Measurements from ENCODE around the gene DAAM2. TPM values are rescaled to one million over a fixed set of nuclear protein-coding genes. Genes with fewer than 3 reads are reported as not detected.

DAAM2 gene
- total and polyA plus RNA-seq, 9 of the 15 experiments (the other 6 are each of a cell fraction or from before 2014, with no cell fraction given) = 0.01 to 0.07 TPM; not detected in 7

- Histone ChIP-seq H3K79me2 (ENCODE audit: control insufficient read depth, insufficient read depth, low read length) (no peaks in the 10 kb centered on the region), H4K20me1 (replicated peaks; ENCODE audit: control insufficient read depth, insufficient read depth, low read length) (peaks cover 3% of the 10 kb centered on the region), H2AFZ (ENCODE audit: low read depth, low read length) (no peak overlapping the region), H3K9me3 (replicated peaks; ENCODE audit: control insufficient read depth, insufficient read depth, low read depth, low read length) (no peaks in the 10 kb centered on the region), H3K27me3 (ENCODE audit: control insufficient read depth in 2 of 2, insufficient read depth in 2 of 2, low read length in 2 of 2) (peaks cover 6 to 34% of the 10 kb centered on the region in 2 experiments), H3K27ac (ENCODE audit: extremely low read depth, low read depth, low read length) (no peak overlapping the region), H3K9me1 (ENCODE audit: control insufficient read depth, insufficient read depth, low read length) (no peaks in the 10 kb centered on the region), H3K4me1 (replicated peaks in 1 of 2; ENCODE audit: control insufficient read depth in 2 of 2, insufficient read depth in 2 of 2, low read length in 2 of 2) (no peaks in the 10 kb centered on the region), H3K9ac (ENCODE audit: insufficient read depth in 1 of 2, low read depth in 2 of 2, low read length in 2 of 2) (no peak overlapping the region; a peak in 1 of 4 replicates), H3K4me2 (ENCODE audit: insufficient read depth, low read length) (no peak overlapping the region), H3K36me3 (ENCODE audit: control insufficient read depth, insufficient read depth, low read length) (no peaks in the 10 kb centered on the region), H3K4me3 (no peak overlapping the region)
- ChIA-PET CTCF (ENCODE audit: low intra/inter-chr PET ratio) (interaction anchor here (0.5 kb wide), 1 partner anchor 1186 kb away, joined by 3 read pairs; no protein-coding TSS in a partner anchor), POLR2A (no interaction called here)
- intact Hi-C loops (cut with micrococcal nuclease) (no loop called here), in situ Hi-C loops (cut with MboI) (no loop called here)
- FAIRE-seq = no peak
- no TSS peak for BruUV-seq (replicated peaks)
- no peak for ATAC-seq
- under 1% methylated on average over 12 of the region's 12 CpGs for WGBS (ENCODE audit: insufficient coverage, low coverage, missing lambda C conversion rate)
- TF ChIP-seq AFF4 (CRISPR knock-in tag; IDR thresholded peaks at IDR 0.05) (no peak), NFYB (IDR thresholded peaks at IDR 0.05; ENCODE audit: extremely low read depth, insufficient read length) (no peak), ZBTB9 (CRISPR knock-in tag; IDR thresholded peaks at IDR 0.05) (no peak), MLX (CRISPR knock-in tag; conservative IDR thresholded peaks at IDR 0.05) (no peak), PHF20 (IDR thresholded peaks at IDR 0.05; ENCODE audit: partially characterized antibody) (no peak), HNRNPUL1 (IDR thresholded peaks at IDR 0.05; ENCODE audit: low read length) (no peak), PREB (CRISPR knock-in tag; IDR thresholded peaks at IDR 0.05) (no peak), PHF8 (IDR thresholded peaks at IDR 0.05; ENCODE audit: borderline replicate concordance, low read length) (no peak), IFI16 (CRISPR knock-in tag; IDR thresholded peaks at IDR 0.05) (no peak)
- no peak for DNase-seq (ENCODE audit: extremely low read depth in 1 of 4, low spot score in 3 of 4)
Observed at GRCh38 chr6:39896701-39897100, 104.5 kb downstream of the DAAM2 start.
